K562 (cell line): ENCODE measurements around the gene SDC3. TPM values are rescaled to one million over a fixed set of nuclear protein-coding genes. Genes with fewer than 3 reads are reported as not detected.

Experiments
- HNRNPH1 ChIP-seq: fragments of 200-400 bp; formaldehyde crosslinking; optimal IDR thresholded peaks from 2 replicates; pipeline ENCODE3; 2017; ENCODE audit warnings: low read depth, mild to moderate bottlenecking, low read length, moderate library complexity
- PHF20 ChIP-seq: fragments of 450-650 bp; IDR thresholded peaks from 2 replicates; pipeline ENCODE4 v1.6.1; 2018; ENCODE audit not compliant: partially characterized antibody
- RBBP5 ChIP-seq: fragments of 200-600 bp; sonication (generic); IDR thresholded peaks from 2 replicates; pipeline ENCODE4 v1.6.1; 2012; ENCODE audit warnings: borderline replicate concordance, mild to moderate bottlenecking, low read length, control low read depth, inconsistent platforms; ENCODE audit not compliant: insufficient read depth, poor library complexity, severe bottlenecking
- ZNF12 ChIP-seq: sonication (generic); formaldehyde crosslinking; IDR thresholded peaks from 2 replicates; pipeline ENCODE4 v1.4.0; 2020; ENCODE audit warnings: mild to moderate bottlenecking, missing genetic modification reagents
- ZNF253 ChIP-seq: fragments of 250-450 bp; sonication (Bioruptor Pico); conservative IDR thresholded peaks from 2 replicates; pipeline ENCODE4 v1.6.1; 2021; ENCODE audit warnings: mild to moderate bottlenecking
- polyA plus RNA-seq, 8 experiments: library from polyadenylated mRNA; depleted of rRNA in 4 of 8; stranded (reverse) in 5 of 8; unstranded in 3 of 8; fragments of >200 nt; fragmentation: Nextera tagmentation in 2 of 8; fragmentation: Illumina TruSeq in 1 of 8; extraction: Ambion mirVana in 2 of 8; extraction: Trizol in 1 of 8; gene quantifications; 2 replicates each; pipeline versions ENCODE4 v1.2.1 to v1.2.3, GENCODE V29; 2011 to 2014; ENCODE audit warnings: inconsistent platforms in 1 of 8, missing spikeins in 1 of 8
- total RNA-seq, 7 experiments: library from RNA; depleted of rRNA in 6 of 7; stranded (reverse); fragments of >200 nt in 6 of 7; fragmentation: Illumina TruSeq in 2 of 7; extraction: Trizol in 2 of 7; gene quantifications; 2 replicates each; pipeline versions ENCODE4 v1.2.1 to v1.2.3, GENCODE V29; 2011 to 2021; ENCODE audit warnings: low replicate concordance in 1 of 7
- TF ChIP-seq, protein P1 (sequence below): fragments of 450-650 bp; IDR thresholded peaks from 2 replicates; pipeline ENCODE4 v1.6.1; 2017; ENCODE audit warnings: antibody characterized with exemption
- TF ChIP-seq, protein P2 (sequence below): sonication (generic); formaldehyde crosslinking; IDR thresholded peaks from 2 replicates; pipeline ENCODE4 v1.8.0; 2022; ENCODE audit warnings: mild to moderate bottlenecking, missing genetic modification reagents
- TF ChIP-seq, protein P3 (sequence below): IDR thresholded peaks from 2 replicates; pipeline ENCODE4 v1.6.1; 2012; ENCODE audit warnings: low read depth, low read length, improper control_type of control experiment, borderline replicate concordance
- TF ChIP-seq, protein P4 (sequence below): fragments of 450-650 bp; IDR thresholded peaks from 2 replicates; pipeline ENCODE4 v1.7.1; 2018; ENCODE audit warnings: mild to moderate bottlenecking, low read depth; ENCODE audit not compliant: partially characterized antibody
- TF ChIP-seq, protein P5 (sequence below): fragments of 450-650 bp; IDR thresholded peaks from 2 replicates; pipeline ENCODE4 v1.6.1; 2017; ENCODE audit warnings: antibody characterized with exemption, mild to moderate bottlenecking

Gene SDC3
- total and polyA plus RNA-seq, 9 of the 15 experiments (the other 6 are each of a cell fraction or from before 2014, with no cell fraction given): 0.38 to 44.1 (median 12.1) TPM

DNA sequence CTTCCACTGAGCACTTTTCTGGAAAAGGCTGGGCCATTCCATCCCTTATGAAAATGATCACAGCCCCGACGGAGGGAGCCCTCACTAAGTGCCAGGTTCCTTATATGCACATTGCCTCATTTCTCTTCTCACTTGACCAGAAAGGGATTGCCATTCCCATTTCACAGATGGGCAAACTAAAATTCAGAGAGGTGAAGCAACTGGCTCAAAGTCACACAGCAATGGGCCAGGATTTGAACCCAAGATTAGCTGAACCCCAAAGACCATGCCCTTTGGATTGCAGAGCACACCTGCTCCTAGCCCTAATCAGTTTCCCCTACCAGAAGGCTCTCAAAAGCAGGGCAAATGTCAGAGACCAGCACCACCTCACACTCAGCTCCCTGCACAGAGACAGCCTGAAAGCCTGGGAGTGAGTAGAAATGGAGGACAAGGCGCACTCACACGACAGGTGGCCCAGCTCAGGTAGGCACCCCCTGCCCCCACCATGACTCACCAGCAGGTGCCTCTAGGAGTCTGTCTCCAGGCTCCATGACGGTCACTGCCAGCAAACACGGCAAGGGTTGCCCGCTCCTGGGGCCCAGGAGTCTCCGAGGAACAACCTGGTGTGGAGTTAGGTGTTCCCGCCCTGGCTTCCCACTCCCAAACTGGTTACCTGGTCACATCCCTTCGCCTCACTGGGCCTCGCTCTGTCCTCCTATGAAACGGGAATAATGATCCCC, 21.7 kb downstream of the SDC3 start (continued):
- TF ChIP-seq, protein P1, sequence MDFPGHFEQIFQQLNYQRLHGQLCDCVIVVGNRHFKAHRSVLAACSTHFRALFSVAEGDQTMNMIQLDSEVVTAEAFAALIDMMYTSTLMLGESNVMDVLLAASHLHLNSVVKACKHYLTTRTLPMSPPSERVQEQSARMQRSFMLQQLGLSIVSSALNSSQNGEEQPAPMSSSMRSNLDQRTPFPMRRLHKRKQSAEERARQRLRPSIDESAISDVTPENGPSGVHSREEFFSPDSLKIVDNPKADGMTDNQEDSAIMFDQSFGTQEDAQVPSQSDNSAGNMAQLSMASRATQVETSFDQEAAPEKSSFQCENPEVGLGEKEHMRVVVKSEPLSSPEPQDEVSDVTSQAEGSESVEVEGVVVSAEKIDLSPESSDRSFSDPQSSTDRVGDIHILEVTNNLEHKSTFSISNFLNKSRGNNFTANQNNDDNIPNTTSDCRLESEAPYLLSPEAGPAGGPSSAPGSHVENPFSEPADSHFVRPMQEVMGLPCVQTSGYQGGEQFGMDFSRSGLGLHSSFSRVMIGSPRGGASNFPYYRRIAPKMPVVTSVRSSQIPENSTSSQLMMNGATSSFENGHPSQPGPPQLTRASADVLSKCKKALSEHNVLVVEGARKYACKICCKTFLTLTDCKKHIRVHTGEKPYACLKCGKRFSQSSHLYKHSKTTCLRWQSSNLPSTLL: no peak
- TF ChIP-seq RBBP5: no peak
- TF ChIP-seq, protein P2, sequence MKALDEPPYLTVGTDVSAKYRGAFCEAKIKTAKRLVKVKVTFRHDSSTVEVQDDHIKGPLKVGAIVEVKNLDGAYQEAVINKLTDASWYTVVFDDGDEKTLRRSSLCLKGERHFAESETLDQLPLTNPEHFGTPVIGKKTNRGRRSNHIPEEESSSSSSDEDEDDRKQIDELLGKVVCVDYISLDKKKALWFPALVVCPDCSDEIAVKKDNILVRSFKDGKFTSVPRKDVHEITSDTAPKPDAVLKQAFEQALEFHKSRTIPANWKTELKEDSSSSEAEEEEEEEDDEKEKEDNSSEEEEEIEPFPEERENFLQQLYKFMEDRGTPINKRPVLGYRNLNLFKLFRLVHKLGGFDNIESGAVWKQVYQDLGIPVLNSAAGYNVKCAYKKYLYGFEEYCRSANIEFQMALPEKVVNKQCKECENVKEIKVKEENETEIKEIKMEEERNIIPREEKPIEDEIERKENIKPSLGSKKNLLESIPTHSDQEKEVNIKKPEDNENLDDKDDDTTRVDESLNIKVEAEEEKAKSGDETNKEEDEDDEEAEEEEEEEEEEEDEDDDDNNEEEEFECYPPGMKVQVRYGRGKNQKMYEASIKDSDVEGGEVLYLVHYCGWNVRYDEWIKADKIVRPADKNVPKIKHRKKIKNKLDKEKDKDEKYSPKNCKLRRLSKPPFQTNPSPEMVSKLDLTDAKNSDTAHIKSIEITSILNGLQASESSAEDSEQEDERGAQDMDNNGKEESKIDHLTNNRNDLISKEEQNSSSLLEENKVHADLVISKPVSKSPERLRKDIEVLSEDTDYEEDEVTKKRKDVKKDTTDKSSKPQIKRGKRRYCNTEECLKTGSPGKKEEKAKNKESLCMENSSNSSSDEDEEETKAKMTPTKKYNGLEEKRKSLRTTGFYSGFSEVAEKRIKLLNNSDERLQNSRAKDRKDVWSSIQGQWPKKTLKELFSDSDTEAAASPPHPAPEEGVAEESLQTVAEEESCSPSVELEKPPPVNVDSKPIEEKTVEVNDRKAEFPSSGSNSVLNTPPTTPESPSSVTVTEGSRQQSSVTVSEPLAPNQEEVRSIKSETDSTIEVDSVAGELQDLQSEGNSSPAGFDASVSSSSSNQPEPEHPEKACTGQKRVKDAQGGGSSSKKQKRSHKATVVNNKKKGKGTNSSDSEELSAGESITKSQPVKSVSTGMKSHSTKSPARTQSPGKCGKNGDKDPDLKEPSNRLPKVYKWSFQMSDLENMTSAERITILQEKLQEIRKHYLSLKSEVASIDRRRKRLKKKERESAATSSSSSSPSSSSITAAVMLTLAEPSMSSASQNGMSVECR (CRISPR knock-in tag): no peak
- TF ChIP-seq, protein P3, sequence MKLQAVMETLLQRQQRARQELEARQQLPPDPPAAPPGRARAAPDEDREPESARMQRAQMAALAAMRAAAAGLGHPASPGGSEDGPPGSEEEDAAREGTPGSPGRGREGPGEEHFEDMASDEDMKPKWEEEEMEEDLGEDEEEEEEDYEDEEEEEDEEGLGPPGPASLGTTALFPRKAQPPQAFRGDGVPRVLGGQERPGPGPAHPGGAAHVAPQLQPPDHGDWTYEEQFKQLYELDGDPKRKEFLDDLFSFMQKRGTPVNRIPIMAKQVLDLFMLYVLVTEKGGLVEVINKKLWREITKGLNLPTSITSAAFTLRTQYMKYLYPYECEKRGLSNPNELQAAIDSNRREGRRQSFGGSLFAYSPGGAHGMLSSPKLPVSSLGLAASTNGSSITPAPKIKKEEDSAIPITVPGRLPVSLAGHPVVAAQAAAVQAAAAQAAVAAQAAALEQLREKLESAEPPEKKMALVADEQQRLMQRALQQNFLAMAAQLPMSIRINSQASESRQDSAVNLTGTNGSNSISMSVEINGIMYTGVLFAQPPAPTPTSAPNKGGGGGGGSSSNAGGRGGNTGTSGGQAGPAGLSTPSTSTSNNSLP: no peak
- TF ChIP-seq ZNF12: no peak
- no peak for TF ChIP-seq ZNF253 (CRISPR knock-in tag)
- TF ChIP-seq, protein P4, sequence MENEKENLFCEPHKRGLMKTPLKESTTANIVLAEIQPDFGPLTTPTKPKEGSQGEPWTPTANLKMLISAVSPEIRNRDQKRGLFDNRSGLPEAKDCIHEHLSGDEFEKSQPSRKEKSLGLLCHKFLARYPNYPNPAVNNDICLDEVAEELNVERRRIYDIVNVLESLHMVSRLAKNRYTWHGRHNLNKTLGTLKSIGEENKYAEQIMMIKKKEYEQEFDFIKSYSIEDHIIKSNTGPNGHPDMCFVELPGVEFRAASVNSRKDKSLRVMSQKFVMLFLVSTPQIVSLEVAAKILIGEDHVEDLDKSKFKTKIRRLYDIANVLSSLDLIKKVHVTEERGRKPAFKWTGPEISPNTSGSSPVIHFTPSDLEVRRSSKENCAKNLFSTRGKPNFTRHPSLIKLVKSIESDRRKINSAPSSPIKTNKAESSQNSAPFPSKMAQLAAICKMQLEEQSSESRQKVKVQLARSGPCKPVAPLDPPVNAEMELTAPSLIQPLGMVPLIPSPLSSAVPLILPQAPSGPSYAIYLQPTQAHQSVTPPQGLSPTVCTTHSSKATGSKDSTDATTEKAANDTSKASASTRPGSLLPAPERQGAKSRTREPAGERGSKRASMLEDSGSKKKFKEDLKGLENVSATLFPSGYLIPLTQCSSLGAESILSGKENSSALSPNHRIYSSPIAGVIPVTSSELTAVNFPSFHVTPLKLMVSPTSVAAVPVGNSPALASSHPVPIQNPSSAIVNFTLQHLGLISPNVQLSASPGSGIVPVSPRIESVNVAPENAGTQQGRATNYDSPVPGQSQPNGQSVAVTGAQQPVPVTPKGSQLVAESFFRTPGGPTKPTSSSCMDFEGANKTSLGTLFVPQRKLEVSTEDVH: no peak
- TF ChIP-seq, protein P5, sequence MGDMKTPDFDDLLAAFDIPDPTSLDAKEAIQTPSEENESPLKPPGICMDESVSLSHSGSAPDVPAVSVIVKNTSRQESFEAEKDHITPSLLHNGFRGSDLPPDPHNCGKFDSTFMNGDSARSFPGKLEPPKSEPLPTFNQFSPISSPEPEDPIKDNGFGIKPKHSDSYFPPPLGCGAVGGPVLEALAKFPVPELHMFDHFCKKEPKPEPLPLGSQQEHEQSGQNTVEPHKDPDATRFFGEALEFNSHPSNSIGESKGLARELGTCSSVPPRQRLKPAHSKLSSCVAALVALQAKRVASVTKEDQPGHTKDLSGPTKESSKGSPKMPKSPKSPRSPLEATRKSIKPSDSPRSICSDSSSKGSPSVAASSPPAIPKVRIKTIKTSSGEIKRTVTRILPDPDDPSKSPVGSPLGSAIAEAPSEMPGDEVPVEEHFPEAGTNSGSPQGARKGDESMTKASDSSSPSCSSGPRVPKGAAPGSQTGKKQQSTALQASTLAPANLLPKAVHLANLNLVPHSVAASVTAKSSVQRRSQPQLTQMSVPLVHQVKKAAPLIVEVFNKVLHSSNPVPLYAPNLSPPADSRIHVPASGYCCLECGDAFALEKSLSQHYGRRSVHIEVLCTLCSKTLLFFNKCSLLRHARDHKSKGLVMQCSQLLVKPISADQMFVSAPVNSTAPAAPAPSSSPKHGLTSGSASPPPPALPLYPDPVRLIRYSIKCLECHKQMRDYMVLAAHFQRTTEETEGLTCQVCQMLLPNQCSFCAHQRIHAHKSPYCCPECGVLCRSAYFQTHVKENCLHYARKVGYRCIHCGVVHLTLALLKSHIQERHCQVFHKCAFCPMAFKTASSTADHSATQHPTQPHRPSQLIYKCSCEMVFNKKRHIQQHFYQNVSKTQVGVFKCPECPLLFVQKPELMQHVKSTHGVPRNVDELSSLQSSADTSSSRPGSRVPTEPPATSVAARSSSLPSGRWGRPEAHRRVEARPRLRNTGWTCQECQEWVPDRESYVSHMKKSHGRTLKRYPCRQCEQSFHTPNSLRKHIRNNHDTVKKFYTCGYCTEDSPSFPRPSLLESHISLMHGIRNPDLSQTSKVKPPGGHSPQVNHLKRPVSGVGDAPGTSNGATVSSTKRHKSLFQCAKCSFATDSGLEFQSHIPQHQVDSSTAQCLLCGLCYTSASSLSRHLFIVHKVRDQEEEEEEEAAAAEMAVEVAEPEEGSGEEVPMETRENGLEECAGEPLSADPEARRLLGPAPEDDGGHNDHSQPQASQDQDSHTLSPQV: no peak
- no peak for TF ChIP-seq HNRNPH1
- TF ChIP-seq PHF20: peak; percentile 62
